AG10803 (cell line): ENCODE results near the gene GAA.
"Not testable (repeated sequence)": the region's sequence is repeated elsewhere in the genome, so short reads cannot be mapped to it uniquely, and the experiment has no call there.

ENCODE experiments used
- DNase-seq: peaks from one replicate; pipeline ENCODE4 v3.0.0; 2010; ENCODE audit warnings: low read depth
- H3K4me3 ChIP-seq: 2 replicates; pipeline ENCODE4 v1.5.1; 2011; ENCODE audit warnings: mild to moderate bottlenecking, low read length, control low read depth
- TF ChIP-seq, protein P1 (sequence below): conservative IDR thresholded peaks from 2 replicates; pipeline ENCODE4 v1.5.1; 2011; ENCODE audit warnings: mild to moderate bottlenecking, low read length, control low read depth, inconsistent platforms

The GAA gene

DNA sequence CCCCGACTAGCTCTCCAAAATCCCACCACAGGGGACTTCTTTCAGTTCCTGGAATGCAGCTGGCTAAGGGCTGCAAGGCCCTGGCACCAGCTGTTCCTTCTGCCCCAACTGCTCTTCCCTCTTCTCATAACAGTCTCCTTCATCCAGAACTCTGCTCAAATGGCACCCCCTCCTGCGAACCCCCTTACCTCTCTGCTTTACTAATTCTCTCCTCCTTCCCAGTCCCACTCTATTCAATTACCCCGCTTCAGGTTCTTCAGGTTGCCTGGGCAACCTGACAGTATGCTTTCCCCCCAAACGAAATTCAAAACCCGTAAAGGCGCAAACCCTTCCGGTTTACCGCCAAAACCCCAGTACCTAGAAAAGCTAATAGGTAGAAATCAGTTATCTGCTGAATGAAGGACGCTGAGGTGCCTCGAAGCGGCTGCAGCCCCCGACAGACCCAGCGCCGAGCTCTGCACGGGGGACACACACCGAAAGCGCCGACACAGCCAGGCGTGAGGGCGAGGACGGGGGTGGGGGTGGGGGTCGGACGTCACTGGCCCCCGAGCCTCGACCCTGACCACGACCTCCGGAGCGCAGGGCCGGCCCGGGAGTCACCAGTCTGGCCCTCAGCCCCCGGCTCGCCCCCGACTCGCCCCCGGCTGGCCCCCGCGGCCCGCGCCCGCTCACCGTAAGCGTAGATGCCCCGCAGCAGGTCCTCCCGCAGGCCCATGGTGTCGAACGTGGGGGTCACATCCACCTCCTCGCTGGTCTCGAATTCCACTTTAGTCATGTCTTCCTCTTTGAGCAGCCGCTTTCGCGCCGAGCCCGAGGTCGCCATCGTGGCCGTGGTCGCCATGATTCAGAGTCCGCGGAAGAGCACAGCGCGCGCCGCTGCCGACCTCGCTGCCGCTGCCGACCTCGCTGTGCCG, 45.0 kb downstream of the GAA start:
- peak; percentile 24 for DNase-seq
- TF ChIP-seq, protein P1, sequence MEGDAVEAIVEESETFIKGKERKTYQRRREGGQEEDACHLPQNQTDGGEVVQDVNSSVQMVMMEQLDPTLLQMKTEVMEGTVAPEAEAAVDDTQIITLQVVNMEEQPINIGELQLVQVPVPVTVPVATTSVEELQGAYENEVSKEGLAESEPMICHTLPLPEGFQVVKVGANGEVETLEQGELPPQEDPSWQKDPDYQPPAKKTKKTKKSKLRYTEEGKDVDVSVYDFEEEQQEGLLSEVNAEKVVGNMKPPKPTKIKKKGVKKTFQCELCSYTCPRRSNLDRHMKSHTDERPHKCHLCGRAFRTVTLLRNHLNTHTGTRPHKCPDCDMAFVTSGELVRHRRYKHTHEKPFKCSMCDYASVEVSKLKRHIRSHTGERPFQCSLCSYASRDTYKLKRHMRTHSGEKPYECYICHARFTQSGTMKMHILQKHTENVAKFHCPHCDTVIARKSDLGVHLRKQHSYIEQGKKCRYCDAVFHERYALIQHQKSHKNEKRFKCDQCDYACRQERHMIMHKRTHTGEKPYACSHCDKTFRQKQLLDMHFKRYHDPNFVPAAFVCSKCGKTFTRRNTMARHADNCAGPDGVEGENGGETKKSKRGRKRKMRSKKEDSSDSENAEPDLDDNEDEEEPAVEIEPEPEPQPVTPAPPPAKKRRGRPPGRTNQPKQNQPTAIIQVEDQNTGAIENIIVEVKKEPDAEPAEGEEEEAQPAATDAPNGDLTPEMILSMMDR = no peak
- H3K4me3 ChIP-seq = peak overlapping the region; percentile 95

DNA sequence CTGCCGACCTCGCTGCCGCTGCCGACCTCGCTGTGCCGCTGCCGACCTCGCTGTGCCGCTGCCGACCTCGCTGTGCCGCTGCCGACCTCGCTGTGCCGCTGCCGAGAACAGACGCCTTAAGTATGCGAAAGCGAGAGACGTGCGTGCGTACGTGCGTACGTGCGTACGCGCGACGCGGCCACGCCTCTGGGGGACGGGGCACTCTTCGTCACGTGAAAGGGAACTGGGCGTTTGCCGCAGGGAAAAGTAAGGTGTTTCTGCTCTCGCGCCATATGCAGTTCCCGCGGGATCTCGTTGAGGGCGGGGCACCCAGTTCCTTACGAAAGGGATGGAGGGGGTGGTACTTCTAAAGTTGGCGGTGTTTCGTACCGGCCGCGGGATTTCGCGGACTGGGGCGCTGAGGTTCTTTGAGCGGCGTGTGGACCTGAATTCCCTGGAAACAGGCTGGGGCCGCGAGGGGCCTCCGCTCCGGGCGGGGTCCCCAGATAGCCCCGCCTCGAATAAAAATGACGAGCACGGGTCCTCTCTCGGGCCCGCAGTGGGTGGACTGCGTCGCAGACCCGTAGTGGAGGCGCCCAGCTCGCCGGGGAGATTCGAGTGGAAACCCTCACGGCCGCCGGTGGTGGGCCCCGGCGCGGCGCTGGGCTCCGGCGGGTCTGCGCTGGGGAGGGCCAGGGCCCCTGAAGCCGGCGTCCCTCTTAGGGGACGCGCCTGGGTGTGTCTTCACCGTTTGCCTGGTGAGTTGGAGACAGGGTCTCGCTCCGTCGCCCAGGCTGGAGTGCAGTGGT, 45.8 kb downstream of the GAA start, which contains the start of gene EIF4A3:
TSS of gene EIF4A3 (minus strand) at position 94 of the 788 bp plus-strand sequence. CDS start 167 bp downstream, outside the sequence.
- TF ChIP-seq, protein P1 = no peak
- DNase-seq = peak; percentile 99
- peak within 1 kb of the TSS; percentile 95 for H3K4me3 ChIP-seq

DNA sequence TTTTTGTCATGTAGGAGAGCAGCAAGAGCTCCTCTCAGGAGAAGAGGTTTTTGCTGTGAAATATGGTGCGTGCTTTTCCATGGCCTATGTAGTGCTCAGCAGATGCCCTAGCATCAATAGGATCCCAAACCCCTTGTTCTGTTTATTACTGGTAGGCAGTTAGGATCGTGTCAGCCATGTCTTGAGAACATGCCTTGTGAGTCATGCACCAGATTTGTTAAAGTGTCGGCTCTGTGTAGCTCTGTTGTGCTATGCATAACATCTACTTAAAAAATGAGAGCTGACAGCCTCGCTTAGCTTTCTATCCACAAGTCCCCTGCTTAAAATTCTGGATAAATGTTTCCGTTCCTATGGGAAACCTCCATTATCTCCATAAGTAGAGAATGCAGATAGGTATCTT, 50.0 kb downstream of the GAA start:
- no peak overlapping the region for H3K4me3 ChIP-seq
- TF ChIP-seq, protein P1 = no peak
- peak; percentile 74 for DNase-seq

DNA sequence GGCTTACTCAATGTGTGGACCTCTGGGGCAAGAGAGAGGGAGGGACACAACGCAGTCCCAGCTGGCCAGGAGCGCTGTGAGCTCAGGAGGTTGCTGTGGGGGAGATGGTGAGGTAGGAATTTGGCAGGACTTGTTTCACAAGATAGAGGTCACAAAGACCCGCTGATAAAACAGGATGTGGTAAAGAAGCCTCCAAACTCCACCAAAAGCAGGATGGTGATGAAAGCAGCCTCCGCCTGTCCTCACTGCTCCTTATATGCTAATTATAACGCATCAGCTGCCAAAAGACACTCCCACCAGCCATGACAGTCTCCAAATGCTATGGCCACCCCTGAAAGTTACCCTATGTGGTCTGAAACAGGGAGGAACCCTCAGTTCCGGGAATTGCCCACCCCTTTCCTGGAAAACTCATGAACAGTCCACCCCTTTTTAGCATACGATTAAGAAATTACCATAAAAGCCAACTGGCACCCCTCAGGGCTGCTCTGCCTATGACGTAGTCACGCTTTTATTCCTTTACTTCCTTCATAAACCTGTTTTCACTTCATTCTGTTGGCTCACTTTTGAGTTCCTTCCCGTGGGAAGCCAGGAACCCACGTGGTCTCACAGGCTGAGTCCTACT, 50.8 kb downstream of the GAA start:
- peak; percentile 45 for DNase-seq
- TF ChIP-seq, protein P1 = no peak
- H3K4me3 ChIP-seq = no peak overlapping the region

DNA sequence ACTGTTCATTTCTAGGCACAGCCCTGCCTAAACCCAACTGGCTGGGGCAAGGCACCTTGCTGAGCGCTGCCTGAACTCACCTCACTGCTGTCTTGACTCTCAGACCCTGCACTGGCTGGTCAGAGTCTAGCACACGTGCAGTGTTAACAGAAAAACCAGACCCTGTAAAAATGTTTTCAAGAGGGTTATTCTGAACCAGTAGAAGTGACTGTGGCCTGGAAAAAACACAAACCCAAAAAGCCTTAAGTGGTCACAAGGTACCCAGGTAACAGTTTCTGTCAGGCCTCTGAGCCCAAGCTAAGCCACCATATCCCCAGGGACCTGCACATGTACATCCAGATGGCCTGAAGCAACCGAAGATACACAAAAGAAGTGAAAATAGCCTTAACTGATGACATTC, 51.6 kb downstream of the GAA start:
- TF ChIP-seq, protein P1 = no peak
- DNase-seq = no peak
- H3K4me3 ChIP-seq = no peak overlapping the region

DNA sequence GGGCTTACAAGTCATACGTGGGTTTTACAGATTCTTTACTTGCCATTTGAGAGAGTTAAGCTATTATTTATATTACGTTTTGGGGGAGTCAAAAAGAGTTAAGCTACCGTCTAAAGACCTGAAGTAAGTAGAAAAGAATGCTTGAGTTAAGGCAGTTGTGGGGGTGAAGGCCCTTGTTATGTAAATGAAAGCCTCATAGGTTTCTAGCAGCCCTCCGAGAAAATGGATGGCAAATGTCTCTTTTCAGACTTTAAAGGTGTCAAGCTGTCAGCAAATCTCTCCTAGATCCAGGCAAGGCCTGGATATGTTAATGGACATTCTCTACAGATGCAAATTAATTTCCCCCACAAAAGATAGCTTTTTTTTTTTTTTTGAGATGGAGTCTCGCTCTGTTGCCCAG, 52.8 kb downstream of the GAA start:
- TF ChIP-seq, protein P1 = no peak
- H3K4me3 ChIP-seq = no peak overlapping the region
- DNase-seq = no peak

DNA sequence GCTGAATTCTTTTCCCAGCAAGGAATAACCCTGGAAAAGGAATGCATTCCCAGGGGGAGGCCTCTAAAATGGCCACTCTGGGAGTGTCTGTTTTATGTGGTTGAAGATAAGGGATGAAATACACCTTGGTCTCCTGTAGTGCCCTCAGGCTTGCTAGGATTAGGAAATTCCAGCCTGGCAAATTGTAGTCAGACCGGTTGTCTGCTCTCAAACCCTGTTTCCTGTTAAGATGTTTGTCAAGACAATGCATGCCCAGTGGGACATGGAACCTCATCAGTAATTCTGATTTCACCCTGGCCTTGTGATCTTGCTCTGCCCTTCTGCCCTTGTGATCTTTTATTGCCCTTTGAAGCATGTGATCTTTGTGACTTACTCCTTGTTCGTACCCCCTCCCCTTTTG, 54.2 kb downstream of the GAA start:
- H3K4me3 ChIP-seq, DNase-seq: not testable (repeated sequence)
